ENCODE results near the gene AMACR.

- TF ChIP-seq CTCF (conservative IDR thresholded peaks at IDR 0.05; ENCODE audit: low read depth in 2 of 2) (no peak), REST (IDR thresholded peaks at IDR 0.05; ENCODE audit: unreplicated experiment) (no peak), EZH2 (IDR thresholded peaks at IDR 0.05; ENCODE audit: low read depth, unreplicated experiment) (no peak), POLR2AphosphoS5 (IDR thresholded peaks at IDR 0.05; ENCODE audit: low read depth) (no peak), CREB1 (CRISPR knock-in tag; IDR thresholded peaks at IDR 0.05; ENCODE audit: low read depth) (no peak)
These were observed 35.4 kb upstream of the AMACR start, which contains the start of gene C1QTNF3 for GRCh38 chr5:34043099-34043876.
